HFF-Myc (cell line): Measurements from ENCODE around the gene FIP1L1.
A peak's percentile ranks its signal among the peaks of the same experiment; 100 is the strongest.

Experiments
- DNase-seq: peaks from one replicate; pipeline ENCODE4 v3.0.0-alpha.2; 2011; ENCODE audit warnings: low read depth; ENCODE audit errors: extremely low read depth
- H3K4me3 ChIP-seq: replicated peaks from 2 replicates; pipeline ENCODE4 v1.5.1; 2011; ENCODE audit warnings: low read depth, mild to moderate bottlenecking, control low read depth, low read length
- CTCF ChIP-seq: IDR thresholded peaks from 2 replicates; pipeline ENCODE4 v1.5.1; 2012; ENCODE audit warnings: mild to moderate bottlenecking, low read depth, low read length, control low read depth; ENCODE audit errors: missing control alignments

FIP1L1 gene

GRCh38 chr4:53497487-53498244 is 120.2 kb downstream of the FIP1L1 start:
- H3K4me3 ChIP-seq: no peak overlapping the region
- DNase-seq: no peak
- no peak for TF ChIP-seq CTCF

- TF ChIP-seq CTCF: no peak
- no peak overlapping the region for H3K4me3 ChIP-seq
- DNase-seq: no peak
Observed at GRCh38 chr4:53498706-53499105, 121.3 kb downstream of the FIP1L1 start.

- no peak for DNase-seq
- no peak for TF ChIP-seq CTCF
- no peak overlapping the region for H3K4me3 ChIP-seq
Observed at GRCh38 chr4:53499791-53500190, 122.3 kb downstream of the FIP1L1 start.

- no peak overlapping the region for H3K4me3 ChIP-seq
- TF ChIP-seq CTCF: no peak
- DNase-seq: no peak
Observed at GRCh38 chr4:53500546-53500945, 123.1 kb downstream of the FIP1L1 start.

GRCh38 chr4:53501561-53501960 is 124.1 kb downstream of the FIP1L1 start:
- no peak for DNase-seq
- no peak for TF ChIP-seq CTCF
- no peak overlapping the region for H3K4me3 ChIP-seq

- no peak for DNase-seq
- no peak overlapping the region for H3K4me3 ChIP-seq
- TF ChIP-seq CTCF: no peak
Observed at GRCh38 chr4:53502094-53502493, 124.7 kb downstream of the FIP1L1 start.

GRCh38 chr4:53505947-53506346 is 128.5 kb downstream of the FIP1L1 start:
- TF ChIP-seq CTCF: peak; percentile 24
- no peak overlapping the region for H3K4me3 ChIP-seq
- DNase-seq: no peak
